ENCODE results near the gene TNFRSF14. TPM values are rescaled to one million over a fixed set of nuclear protein-coding genes. Genes with fewer than 3 reads are reported as not detected.

TNFRSF14 gene
- total RNA-seq, 1 experiment from 2014 or later = 0.57 TPM

- no peak overlapping the region for H3K4me2 ChIP-seq (ENCODE audit: insufficient read depth, insufficient read length, low read length)
- H3K27ac ChIP-seq (ENCODE audit: insufficient read length, low read depth, low read length) = no peak overlapping the region
- no peak overlapping the region for H3K9ac ChIP-seq (ENCODE audit: extremely low read depth, insufficient read length, low read length)
These were observed 11.1 kb upstream of the TNFRSF14 start for GRCh38 chr1:2544875-2545640.

More at GRCh38 chr1:2544875-2545640, 11.1 kb upstream of the TNFRSF14 start:
- Mint-ChIP-seq H3K36me3 (ENCODE audit: insufficient read depth in 1 of 3, low read depth in 3 of 3) (no peaks in the 10 kb centered on the region), H3K27me3 (ENCODE audit: low read depth) (peaks cover 17% of the 10 kb centered on the region), H3K4me1 (peaks cover 10 to 32% of the 10 kb centered on the region in 2 experiments), H3K27ac (no peak overlapping the region), H3K9me3 (no peaks in the 10 kb centered on the region; a peak in 1 of 5 replicates), H3K4me3 (no peak overlapping the region)
- Histone ChIP-seq H3K27me3 (ENCODE audit: insufficient read depth, low read length) (no peaks in the 10 kb centered on the region; the same call in 1 of the 2 replicates), H3K9me3 (ENCODE audit: control insufficient read depth, low read depth, low read length) (no peaks in the 10 kb centered on the region), H3K23ac (ENCODE audit: insufficient read length, low read depth, low read length) (no peak overlapping the region), H3K79me1 (ENCODE audit: insufficient read depth, low read depth, low read length, poor library complexity, severe bottlenecking) (no peaks in the 10 kb centered on the region), H3K4me1 (ENCODE audit: insufficient read depth, low read length) (no peaks in the 10 kb centered on the region; the same call in 1 of the 2 replicates), H4K8ac (replicated peaks; ENCODE audit: insufficient read length, low read depth, low read length) (no peak overlapping the region), H2AFZ (ENCODE audit: low read length) (no peak overlapping the region), H3T11ph (ENCODE audit: low read length) (no peak overlapping the region), H3K23me2 (ENCODE audit: insufficient read length, low read depth, low read length, poor library complexity, severe bottlenecking) (peaks cover 12% of the 10 kb centered on the region), H4K91ac (ENCODE audit: insufficient read length, low read depth, low read length) (no peak overlapping the region), H3K18ac (ENCODE audit: insufficient read length, low read depth, low read length) (no peak overlapping the region), H2BK15ac (ENCODE audit: low read depth, low read length) (no peak overlapping the region), H4K20me1 (ENCODE audit: control insufficient read depth, insufficient read depth, insufficient read length) (no peaks in the 10 kb centered on the region), H3K14ac (ENCODE audit: insufficient read depth, low read length) (no peak overlapping the region), H3K56ac (ENCODE audit: insufficient read length, low read depth, low read length) (no peak overlapping the region), H3K4ac (ENCODE audit: low read depth, low read length) (no peak overlapping the region), H2BK12ac (ENCODE audit: insufficient read length, low read depth, low read length) (no peak overlapping the region), H2BK20ac (ENCODE audit: low read depth, low read length, poor library complexity, severe bottlenecking) (no peak overlapping the region), H3K79me2 (ENCODE audit: insufficient read depth, low read length) (no peaks in the 10 kb centered on the region), H2BK5ac (ENCODE audit: insufficient read length, low read length) (no peak overlapping the region), H2BK120ac (ENCODE audit: low read depth, low read length, poor library complexity, severe bottlenecking) (no peak overlapping the region), H2AK5ac (ENCODE audit: insufficient read length, low read length) (no peak overlapping the region), H4K5ac (ENCODE audit: insufficient read length, low read depth, low read length) (no peak overlapping the region)
- no CpG with 5 or more reads among the region's 19 CpGs for WGBS (ENCODE audit: extremely low coverage, insufficient read length, low lambda C conversion rate)
- DNase-seq = no peak
- TF ChIP-seq, protein P1, sequence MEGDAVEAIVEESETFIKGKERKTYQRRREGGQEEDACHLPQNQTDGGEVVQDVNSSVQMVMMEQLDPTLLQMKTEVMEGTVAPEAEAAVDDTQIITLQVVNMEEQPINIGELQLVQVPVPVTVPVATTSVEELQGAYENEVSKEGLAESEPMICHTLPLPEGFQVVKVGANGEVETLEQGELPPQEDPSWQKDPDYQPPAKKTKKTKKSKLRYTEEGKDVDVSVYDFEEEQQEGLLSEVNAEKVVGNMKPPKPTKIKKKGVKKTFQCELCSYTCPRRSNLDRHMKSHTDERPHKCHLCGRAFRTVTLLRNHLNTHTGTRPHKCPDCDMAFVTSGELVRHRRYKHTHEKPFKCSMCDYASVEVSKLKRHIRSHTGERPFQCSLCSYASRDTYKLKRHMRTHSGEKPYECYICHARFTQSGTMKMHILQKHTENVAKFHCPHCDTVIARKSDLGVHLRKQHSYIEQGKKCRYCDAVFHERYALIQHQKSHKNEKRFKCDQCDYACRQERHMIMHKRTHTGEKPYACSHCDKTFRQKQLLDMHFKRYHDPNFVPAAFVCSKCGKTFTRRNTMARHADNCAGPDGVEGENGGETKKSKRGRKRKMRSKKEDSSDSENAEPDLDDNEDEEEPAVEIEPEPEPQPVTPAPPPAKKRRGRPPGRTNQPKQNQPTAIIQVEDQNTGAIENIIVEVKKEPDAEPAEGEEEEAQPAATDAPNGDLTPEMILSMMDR (conservative IDR thresholded peaks at IDR 0.05) = no peak
